Measurements from ENCODE around the gene ERMN. TPM values are rescaled to one million over a fixed set of nuclear protein-coding genes. Genes with fewer than 3 reads are reported as not detected.
"Not testable (repeated sequence)": the region's sequence is repeated elsewhere in the genome, so short reads cannot be mapped to it uniquely, and the experiment has no call there.

The ERMN gene
- total and polyA plus RNA-seq, 2 donors (not counting 1 experiment from before 2014, with no cell fraction given), result 2.7 to 11.9 TPM

GRCh38 chr2:157348291-157348921 is 22.8 kb upstream of the ERMN start:
- no peaks in the 10 kb centered on the region for H3K27me3 ChIP-seq (replicated peaks in 1 of 4; ENCODE audit: control extremely low read depth in 1 of 4, control insufficient read depth in 3 of 4, insufficient read depth in 4 of 4, low read length in 3 of 4)
- H3K36me3 ChIP-seq (replicated peaks in 1 of 2; ENCODE audit: control extremely low read depth in 1 of 2, control insufficient read depth in 1 of 2, extremely low read depth in 1 of 2, insufficient read depth in 2 of 2, low read length in 1 of 2), result no peaks in the 10 kb centered on the region
- H3K9me3 ChIP-seq (ENCODE audit: control extremely low read depth in 1 of 3, control insufficient read depth in 2 of 3, insufficient read depth in 1 of 3, low read length in 2 of 3), result peaks cover 0 to 14% (median 4%) of the 10 kb centered on the region in 3 donors
- POLR2A ChIA-PET, result no interaction called here
- no peaks in the 10 kb centered on the region for H3K27me3 Mint-ChIP-seq
- no peaks in the 10 kb centered on the region for H3K4me1 ChIP-seq (ENCODE audit: control insufficient read depth in 2 of 2, insufficient read depth in 2 of 2, low read length in 2 of 2)
- CTCF ChIA-PET, result interaction anchor here (0.7 to 3.7 kb wide), 4 partner anchors 8 to 46 kb away, joined by 3 to 28 read pairs (median 8); no protein-coding TSS in a partner anchor
- H4K20me1 ChIP-seq (ENCODE audit: control insufficient read depth, insufficient read depth, low read length, poor library complexity, severe bottlenecking), result no peaks in the 10 kb centered on the region
- H3K79me2 ChIP-seq (ENCODE audit: control insufficient read depth, insufficient read depth, low read length), result no peaks in the 10 kb centered on the region
- H3K9ac ChIP-seq (ENCODE audit: low read length), result no peak overlapping the region
- WGBS (ENCODE audit: insufficient coverage), result no CpG with 5 or more reads among the region's 3 CpGs
- DNase-seq, result no peak
- H3K4me1 Mint-ChIP-seq, result no peaks in the 10 kb centered on the region
- H3K4me2 ChIP-seq (replicated peaks; ENCODE audit: low read depth, low read length, poor library complexity, severe bottlenecking), result no peak overlapping the region
- H3K27ac Mint-ChIP-seq, result no peak overlapping the region
- no peak overlapping the region for H3K4me3 ChIP-seq (ENCODE audit: control extremely low read depth in 1 of 5, extremely low read depth in 1 of 5, insufficient read depth in 1 of 5, low read depth in 2 of 5, low read length in 4 of 5)
- intact Hi-C loops (cut with micrococcal nuclease), result no loop called here
- TF ChIP-seq EZH2 (IDR thresholded peaks at IDR 0.05; ENCODE audit: borderline replicate concordance, insufficient read depth, low read depth, low read length, poor library complexity, severe bottlenecking) (no peak), CTCF (IDR thresholded peaks at IDR 0.05) (no peak)
- no peak overlapping the region for H3K27ac ChIP-seq (ENCODE audit: low read length in 2 of 2)
- H3K4me3 Mint-ChIP-seq, result no peak overlapping the region
- peaks cover 13% of the 10 kb centered on the region for H3K9me3 Mint-ChIP-seq (ENCODE audit: insufficient read depth)
- no peak overlapping the region for H2AFZ ChIP-seq (ENCODE audit: insufficient read depth, low read depth, low read length, poor library complexity, severe bottlenecking)
- no peak for ATAC-seq (ENCODE audit: low read depth)

- H3K9me3 Mint-ChIP-seq (ENCODE audit: insufficient read depth), result peaks cover 25% of the 10 kb centered on the region
- H3K4me2 ChIP-seq (replicated peaks; ENCODE audit: low read depth, low read length, poor library complexity, severe bottlenecking), result no peak overlapping the region
- H3K4me1 ChIP-seq (ENCODE audit: control insufficient read depth in 2 of 2, insufficient read depth in 2 of 2, low read length in 2 of 2), result no peaks in the 10 kb centered on the region
- no peak overlapping the region for H2AFZ ChIP-seq (ENCODE audit: insufficient read depth, low read depth, low read length, poor library complexity, severe bottlenecking)
- no peaks in the 10 kb centered on the region for H3K36me3 ChIP-seq (replicated peaks in 1 of 2; ENCODE audit: control extremely low read depth in 1 of 2, control insufficient read depth in 1 of 2, extremely low read depth in 1 of 2, insufficient read depth in 2 of 2, low read length in 1 of 2)
- no peak for DNase-seq
- no CpG with 5 or more reads among the region's 2 CpGs for WGBS (ENCODE audit: insufficient coverage)
- no peaks in the 10 kb centered on the region for H3K4me1 Mint-ChIP-seq
- TF ChIP-seq EZH2 (IDR thresholded peaks at IDR 0.05; ENCODE audit: borderline replicate concordance, insufficient read depth, low read depth, low read length, poor library complexity, severe bottlenecking) (no peak), CTCF (IDR thresholded peaks at IDR 0.05) (no peak)
- no peaks in the 10 kb centered on the region for H3K79me2 ChIP-seq (ENCODE audit: control insufficient read depth, insufficient read depth, low read length)
- no peaks in the 10 kb centered on the region for H4K20me1 ChIP-seq (ENCODE audit: control insufficient read depth, insufficient read depth, low read length, poor library complexity, severe bottlenecking)
- no peak overlapping the region for H3K4me3 ChIP-seq (ENCODE audit: control extremely low read depth in 1 of 5, extremely low read depth in 1 of 5, insufficient read depth in 1 of 5, low read depth in 2 of 5, low read length in 4 of 5)
- no peak overlapping the region for H3K9ac ChIP-seq (ENCODE audit: low read length)
- intact Hi-C loops (cut with micrococcal nuclease), result no loop called here
- no peak overlapping the region for H3K27ac ChIP-seq (ENCODE audit: low read length in 2 of 2)
- no peak overlapping the region for H3K4me3 Mint-ChIP-seq
- peaks cover 0 to 18% (median 18%) of the 10 kb centered on the region in 3 donors for H3K9me3 ChIP-seq (ENCODE audit: control extremely low read depth in 1 of 3, control insufficient read depth in 2 of 3, insufficient read depth in 1 of 3, low read length in 2 of 3)
- ChIA-PET POLR2A (no interaction called here), CTCF (interaction anchor here (1.1 to 3.7 kb wide), 5 partner anchors 10 to 146 kb away, joined by 3 to 31 read pairs (median 5); no protein-coding TSS in a partner anchor)
- no peak for ATAC-seq (ENCODE audit: low read depth)
- no peaks in the 10 kb centered on the region for H3K27me3 ChIP-seq (replicated peaks in 1 of 4; ENCODE audit: control extremely low read depth in 1 of 4, control insufficient read depth in 3 of 4, insufficient read depth in 4 of 4, low read length in 3 of 4)
- H3K27ac Mint-ChIP-seq, result no peak overlapping the region
- no peaks in the 10 kb centered on the region for H3K27me3 Mint-ChIP-seq
These were observed 20.2 kb upstream of the ERMN start for GRCh38 chr2:157345647-157346389.

- POLR2A ChIA-PET; H4K20me1 ChIP-seq (ENCODE audit: control insufficient read depth, insufficient read depth, low read length, poor library complexity, severe bottlenecking); H3K27ac Mint-ChIP-seq; H3K27me3 ChIP-seq (replicated peaks in 1 of 4; ENCODE audit: control extremely low read depth in 1 of 4, control insufficient read depth in 3 of 4, insufficient read depth in 4 of 4, low read length in 3 of 4); H3K27ac ChIP-seq (ENCODE audit: low read length in 2 of 2); CTCF ChIA-PET; H3K4me3 Mint-ChIP-seq; intact Hi-C loops (cut with micrococcal nuclease); H3K4me1 ChIP-seq (ENCODE audit: control insufficient read depth in 2 of 2, insufficient read depth in 2 of 2, low read length in 2 of 2); DNase-seq; H3K36me3 ChIP-seq (replicated peaks in 1 of 2; ENCODE audit: control extremely low read depth in 1 of 2, control insufficient read depth in 1 of 2, extremely low read depth in 1 of 2, insufficient read depth in 2 of 2, low read length in 1 of 2); H3K9ac ChIP-seq (ENCODE audit: low read length); H3K27me3 Mint-ChIP-seq; H2AFZ ChIP-seq (ENCODE audit: insufficient read depth, low read depth, low read length, poor library complexity, severe bottlenecking); H3K4me1 Mint-ChIP-seq; ATAC-seq (ENCODE audit: low read depth); H3K79me2 ChIP-seq (ENCODE audit: control insufficient read depth, insufficient read depth, low read length); H3K4me3 ChIP-seq (ENCODE audit: control extremely low read depth in 1 of 5, extremely low read depth in 1 of 5, insufficient read depth in 1 of 5, low read depth in 2 of 5, low read length in 4 of 5); H3K4me2 ChIP-seq (replicated peaks; ENCODE audit: low read depth, low read length, poor library complexity, severe bottlenecking): not testable (repeated sequence)
- peaks cover 25% of the 10 kb centered on the region for H3K9me3 Mint-ChIP-seq (ENCODE audit: insufficient read depth)
- WGBS (ENCODE audit: insufficient coverage), result 100% methylated on average over 1 of the region's 2 CpGs
- H3K9me3 ChIP-seq (ENCODE audit: control extremely low read depth in 1 of 3, control insufficient read depth in 2 of 3, insufficient read depth in 1 of 3, low read length in 2 of 3), result peaks cover 0 to 18% (median 18%) of the 10 kb centered on the region in 3 donors
These were observed 15.8 kb upstream of the ERMN start for GRCh38 chr2:157341381-157341780.
